Fibroblast of peridontal ligament (primary cell): Measurements from ENCODE around the gene ENPP7.
A peak's percentile ranks its signal among the peaks of the same experiment; 100 is the strongest.
"Not testable (repeated sequence)": the region's sequence is repeated elsewhere in the genome, so short reads cannot be mapped to it uniquely, and the experiment has no call there.

ENCODE experiments used
- DNase-seq: peaks from one replicate; pipeline ENCODE4 v3.0.0-alpha.2; 2010; ENCODE audit errors: extremely low read depth

Gene ENPP7

GRCh38 chr17:79749156-79749815 is 18.5 kb downstream of the ENPP7 start:
- peak; percentile 69 for DNase-seq

- no peak for DNase-seq
Observed at GRCh38 chr17:79749958-79750357, 19.2 kb downstream of the ENPP7 start.

- no peak for DNase-seq
Observed at GRCh38 chr17:79750650-79751545, 20.2 kb downstream of the ENPP7 start.

GRCh38 chr17:79752175-79752574 is 21.4 kb downstream of the ENPP7 start:
- no peak for DNase-seq

- DNase-seq: no peak
Observed at GRCh38 chr17:79754370-79754769, 23.6 kb downstream of the ENPP7 start.

GRCh38 chr17:79754903-79755302 is 24.2 kb downstream of the ENPP7 start:
- DNase-seq: not testable (repeated sequence)

- no peak for DNase-seq
Observed at GRCh38 chr17:79755591-79755990, 24.8 kb downstream of the ENPP7 start.

- DNase-seq: no peak
Observed at GRCh38 chr17:79757140-79757745, 26.5 kb downstream of the ENPP7 start.

- DNase-seq: no peak
Observed at GRCh38 chr17:79758271-79758670, 27.5 kb downstream of the ENPP7 start.

- DNase-seq: no peak
Observed at GRCh38 chr17:79760197-79760906, 29.6 kb downstream of the ENPP7 start.

- DNase-seq: no peak
Observed at GRCh38 chr17:79761894-79762589, 31.3 kb downstream of the ENPP7 start.

- DNase-seq: no peak
Observed at GRCh38 chr17:79765708-79766107, 35.0 kb downstream of the ENPP7 start.

- DNase-seq: no peak
Observed at GRCh38 chr17:79769570-79770506, 39.1 kb downstream of the ENPP7 start.

GRCh38 chr17:79771276-79771675 is 40.5 kb downstream of the ENPP7 start:
- DNase-seq: no peak

- not testable (repeated sequence) for DNase-seq
Observed at GRCh38 chr17:79772726-79773125, 42.0 kb downstream of the ENPP7 start.

GRCh38 chr17:79774561-79774975 is 43.8 kb downstream of the ENPP7 start:
- no peak for DNase-seq

- no peak for DNase-seq
Observed at GRCh38 chr17:79775632-79776031, 44.9 kb downstream of the ENPP7 start.

- peak; percentile 16 for DNase-seq
Observed at GRCh38 chr17:79776376-79777119, 45.8 kb downstream of the ENPP7 start.

GRCh38 chr17:79777120-79777893 is 46.6 kb downstream of the ENPP7 start:
- DNase-seq: peak; percentile 27
